Calu3 (cell line): ENCODE measurements around the gene CACNA1C. TPM values are rescaled to one million over a fixed set of nuclear protein-coding genes. Genes with fewer than 3 reads are reported as not detected.

Source experiments
- BruUV-seq: library from RNA; stranded (reverse); fragments of 400-500 nt; replicated peaks from 2 replicates; lab custom pipeline; 2021; lab: Mats Ljungman, UMichigan
- CTCF ChIA-PET: fragments of 300-600 bp; sonication (Branson Sonifier 250); formaldehyde crosslinking; loops from one replicate; lab custom pipeline; 2022; ENCODE audit warnings: antibody characterized with exemption; lab: Charles Lee
- DNase-seq: peaks from one replicate; pipeline ENCODE4 v3.0.0; 2022
- H3K27ac Mint-ChIP-seq: one replicate; pipeline ENCODE4 v1.8.0; 2022; ENCODE audit warnings: mixed read lengths; ENCODE audit not compliant: unreplicated experiment
- H3K27me3 Mint-ChIP-seq: one replicate; pipeline ENCODE4 v1.8.0; 2022; ENCODE audit warnings: mixed read lengths; ENCODE audit not compliant: unreplicated experiment
- H3K36me3 Mint-ChIP-seq: one replicate; pipeline ENCODE4 v1.8.0; 2022; ENCODE audit warnings: mild to moderate bottlenecking, moderate library complexity, mixed read lengths; ENCODE audit not compliant: insufficient read depth, unreplicated experiment
- H3K4me1 Mint-ChIP-seq: one replicate; pipeline ENCODE4 v1.8.0; 2022; ENCODE audit warnings: mild to moderate bottlenecking, low read depth, mixed read lengths; ENCODE audit not compliant: unreplicated experiment
- H3K4me3 Mint-ChIP-seq: one replicate; pipeline ENCODE4 v1.8.0; 2022; ENCODE audit warnings: mild to moderate bottlenecking, low read depth, moderate library complexity, mixed read lengths; ENCODE audit not compliant: unreplicated experiment
- H3K9me3 Mint-ChIP-seq: one replicate; pipeline ENCODE4 v1.8.0; 2022; ENCODE audit warnings: low read depth, mixed read lengths; ENCODE audit not compliant: unreplicated experiment
- intact Hi-C: fragments of 100-400 bp; cut with micrococcal nuclease; formaldehyde crosslinking; loops from one replicate; pipeline ENCODE4 v1.10.0; 2022; ENCODE audit not compliant: unreplicated experiment
- total RNA-seq: library from RNA; stranded (reverse); gene quantifications from 2 replicates; pipeline ENCODE4 v1.2.3, GENCODE V29; 2022
- TF ChIP-seq, protein P1 (sequence below): fragments of 200-600 bp; IDR thresholded peaks from one replicate; pipeline ENCODE4 v1.8.0; 2022; ENCODE audit warnings: antibody characterized with exemption; ENCODE audit not compliant: unreplicated experiment

CACNA1C gene
- total RNA-seq, 1 experiment from 2014 or later: not detected

DNA sequence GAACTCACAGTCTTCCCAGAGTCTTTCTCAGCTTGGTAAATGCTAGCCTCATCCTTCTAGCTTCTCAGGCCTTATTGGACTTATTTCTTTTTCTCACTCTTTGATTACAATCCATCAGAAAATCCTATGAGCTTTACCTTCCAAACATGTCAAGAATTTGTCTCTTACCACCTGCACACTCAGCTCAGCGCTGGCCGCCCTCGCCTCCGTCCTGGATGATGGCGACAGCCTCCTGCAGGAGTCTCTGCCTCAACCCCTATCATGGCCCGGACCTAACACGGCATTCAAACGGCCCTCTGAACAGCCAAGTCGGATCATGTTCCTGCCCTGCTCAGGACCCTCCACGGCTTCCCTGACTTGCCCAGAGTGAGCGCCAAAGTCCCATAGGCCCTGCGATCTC is 408.9 kb downstream of the CACNA1C start:
- DNase-seq: no peak
- Mint-ChIP-seq H3K36me3 (no peaks in the 10 kb centered on the region), H3K27me3 (peaks cover 65% of the 10 kb centered on the region), H3K4me3 (no peak overlapping the region), H3K4me1 (no peaks in the 10 kb centered on the region), H3K9me3 (no peaks in the 10 kb centered on the region), H3K27ac (no peak overlapping the region)
- CTCF ChIA-PET: no interaction called here
- no TSS peak for BruUV-seq
- TF ChIP-seq, protein P1, sequence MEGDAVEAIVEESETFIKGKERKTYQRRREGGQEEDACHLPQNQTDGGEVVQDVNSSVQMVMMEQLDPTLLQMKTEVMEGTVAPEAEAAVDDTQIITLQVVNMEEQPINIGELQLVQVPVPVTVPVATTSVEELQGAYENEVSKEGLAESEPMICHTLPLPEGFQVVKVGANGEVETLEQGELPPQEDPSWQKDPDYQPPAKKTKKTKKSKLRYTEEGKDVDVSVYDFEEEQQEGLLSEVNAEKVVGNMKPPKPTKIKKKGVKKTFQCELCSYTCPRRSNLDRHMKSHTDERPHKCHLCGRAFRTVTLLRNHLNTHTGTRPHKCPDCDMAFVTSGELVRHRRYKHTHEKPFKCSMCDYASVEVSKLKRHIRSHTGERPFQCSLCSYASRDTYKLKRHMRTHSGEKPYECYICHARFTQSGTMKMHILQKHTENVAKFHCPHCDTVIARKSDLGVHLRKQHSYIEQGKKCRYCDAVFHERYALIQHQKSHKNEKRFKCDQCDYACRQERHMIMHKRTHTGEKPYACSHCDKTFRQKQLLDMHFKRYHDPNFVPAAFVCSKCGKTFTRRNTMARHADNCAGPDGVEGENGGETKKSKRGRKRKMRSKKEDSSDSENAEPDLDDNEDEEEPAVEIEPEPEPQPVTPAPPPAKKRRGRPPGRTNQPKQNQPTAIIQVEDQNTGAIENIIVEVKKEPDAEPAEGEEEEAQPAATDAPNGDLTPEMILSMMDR: no peak
- intact Hi-C loops: no loop called here

DNA sequence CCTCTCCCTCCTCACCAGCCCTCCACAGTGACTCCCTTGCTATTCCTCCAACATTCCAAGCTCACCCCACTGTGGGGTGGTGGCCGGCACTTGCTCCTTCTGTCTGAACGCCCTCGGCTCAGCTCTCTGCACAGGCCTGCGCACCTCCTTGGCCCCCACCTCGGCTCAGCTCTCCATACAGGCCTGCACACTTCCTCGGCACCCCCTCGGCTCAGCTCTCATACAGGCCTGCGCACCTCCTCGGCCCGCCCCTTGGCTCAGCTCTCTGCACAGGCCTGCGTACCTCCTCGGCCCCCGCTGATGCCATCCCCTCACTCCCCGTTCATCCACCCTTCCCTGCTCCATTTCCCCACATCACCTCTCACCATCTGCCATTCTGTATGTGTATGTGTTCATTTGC is 409.3 kb downstream of the CACNA1C start:
- TF ChIP-seq, protein P1: no peak
- intact Hi-C loops: no loop called here
- CTCF ChIA-PET: no interaction called here
- Mint-ChIP-seq H3K36me3 (no peaks in the 10 kb centered on the region), H3K27me3 (peaks cover 69% of the 10 kb centered on the region), H3K27ac (no peak overlapping the region), H3K9me3 (no peaks in the 10 kb centered on the region), H3K4me1 (no peaks in the 10 kb centered on the region), H3K4me3 (no peak overlapping the region)
- no peak for DNase-seq
- BruUV-seq: no TSS peak

DNA sequence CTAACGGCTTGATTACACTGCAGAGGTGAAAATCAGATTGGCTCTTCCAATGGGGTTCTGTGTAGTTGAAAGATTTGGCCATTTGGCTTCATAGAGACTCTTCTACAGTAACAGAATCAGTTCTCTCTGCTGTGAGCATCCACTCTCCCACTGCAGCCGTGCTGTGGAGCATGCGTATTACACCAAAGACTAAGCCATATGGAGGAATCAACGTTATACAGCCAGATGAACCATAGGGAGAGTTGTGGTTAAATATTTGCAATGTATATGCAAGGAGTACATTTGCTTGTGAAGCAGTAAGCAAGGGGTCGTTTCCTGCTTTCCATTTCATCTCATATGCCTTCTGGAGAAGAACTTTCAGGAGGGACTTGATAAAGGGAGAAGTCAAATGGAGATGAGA is 410.9 kb downstream of the CACNA1C start:
- H3K9me3 Mint-ChIP-seq: no peaks in the 10 kb centered on the region
- H3K27me3 Mint-ChIP-seq: peaks cover 86% of the 10 kb centered on the region
- TF ChIP-seq, protein P1: no peak
- no peaks in the 10 kb centered on the region for H3K36me3 Mint-ChIP-seq
- H3K4me1 Mint-ChIP-seq: no peaks in the 10 kb centered on the region
- CTCF ChIA-PET: no interaction called here
- no TSS peak for BruUV-seq
- intact Hi-C loops: no loop called here
- no peak overlapping the region for H3K4me3 Mint-ChIP-seq
- DNase-seq: no peak
- H3K27ac Mint-ChIP-seq: no peak overlapping the region

DNA sequence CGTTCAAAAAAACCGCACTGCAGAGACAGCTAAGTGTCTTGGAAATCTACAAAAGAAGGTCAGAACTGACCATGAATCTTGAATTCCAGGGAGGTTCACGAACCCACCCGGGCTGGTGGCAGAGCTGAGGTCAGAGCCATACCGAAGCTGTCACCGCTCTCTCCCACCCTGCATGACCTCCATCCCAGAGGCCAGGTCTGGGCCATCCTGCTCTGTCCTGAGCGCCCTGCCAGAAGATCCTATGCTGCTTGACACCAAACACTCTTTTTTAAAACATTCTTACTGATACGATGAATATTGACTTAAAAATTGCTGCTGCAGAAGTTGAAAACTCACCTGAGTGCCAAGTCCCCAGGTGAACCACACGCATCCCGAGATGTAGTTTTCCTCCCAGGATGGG is 412.9 kb downstream of the CACNA1C start:
- TF ChIP-seq, protein P1: no peak
- Mint-ChIP-seq H3K27ac (no peak overlapping the region), H3K4me3 (no peak overlapping the region), H3K9me3 (no peaks in the 10 kb centered on the region), H3K36me3 (no peaks in the 10 kb centered on the region), H3K27me3 (peaks cover 98% of the 10 kb centered on the region), H3K4me1 (no peaks in the 10 kb centered on the region)
- intact Hi-C loops: no loop called here
- no peak for DNase-seq
- CTCF ChIA-PET: no interaction called here
- no TSS peak for BruUV-seq

DNA sequence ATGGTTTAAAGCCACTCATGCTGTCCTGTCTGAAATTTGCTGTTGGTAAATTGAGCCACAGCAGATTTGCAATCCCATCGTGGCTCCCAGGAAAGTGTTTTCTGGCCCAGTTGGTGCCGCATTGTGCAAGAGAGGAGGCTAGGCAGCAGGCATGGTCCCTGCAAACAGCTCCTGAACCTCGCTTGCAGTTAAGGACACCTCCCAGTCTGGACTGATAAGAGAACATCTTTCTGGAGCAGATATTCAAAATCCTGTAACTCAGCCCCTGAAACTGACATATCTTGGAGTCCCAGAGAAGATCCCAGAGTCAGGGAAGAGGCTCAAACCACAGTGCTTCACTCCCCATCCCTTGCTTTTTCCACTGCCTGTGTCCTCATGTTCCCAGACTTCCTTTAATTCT is 413.4 kb downstream of the CACNA1C start:
- no peaks in the 10 kb centered on the region for H3K36me3 Mint-ChIP-seq
- H3K27ac Mint-ChIP-seq: no peak overlapping the region
- intact Hi-C loops: no loop called here
- no TSS peak for BruUV-seq
- no peaks in the 10 kb centered on the region for H3K4me1 Mint-ChIP-seq
- TF ChIP-seq, protein P1: no peak
- no peak for DNase-seq
- CTCF ChIA-PET: no interaction called here
- peaks cover 96% of the 10 kb centered on the region for H3K27me3 Mint-ChIP-seq
- H3K4me3 Mint-ChIP-seq: no peak overlapping the region
- H3K9me3 Mint-ChIP-seq: no peaks in the 10 kb centered on the region
